ENCODE data around the gene ANKS1A. TPM values are rescaled to one million over a fixed set of nuclear protein-coding genes. Genes with fewer than 3 reads are reported as not detected.

Gene ANKS1A
- total RNA-seq, 3 donors from 2014 or later (not counting 1 experiment from before 2014, with no cell fraction given) = 10.4 to 11.5 (median 10.9) TPM

GRCh38 chr6:35093783-35094182 is 204.7 kb downstream of the ANKS1A start:
- no peaks in the 10 kb centered on the region for H3K27me3 ChIP-seq (ENCODE audit: control insufficient read depth, insufficient read depth, low read length)
- no peaks in the 10 kb centered on the region for H3K36me3 ChIP-seq (ENCODE audit: control insufficient read depth, insufficient read depth, low read length)
- Mint-ChIP-seq H3K27me3 (ENCODE audit: low read depth in 2 of 2) (peaks cover 3 to 6% of the 10 kb centered on the region in 2 donors), H3K4me1 (no peaks in the 10 kb centered on the region), H3K36me3 (no peaks in the 10 kb centered on the region), H3K4me3 (no peak overlapping the region), H3K9me3 (no peaks in the 10 kb centered on the region), H3K27ac (no peak overlapping the region)
- H3K27ac ChIP-seq (ENCODE audit: low read length) = no peak overlapping the region
- no peak overlapping the region for H3K4me3 ChIP-seq (ENCODE audit: low read length)
- TF ChIP-seq CTCF (IDR thresholded peaks at IDR 0.05) = no peak
- 95% methylated on average over 6 of the region's 6 CpGs for WGBS (ENCODE audit: insufficient coverage)
- H3K4me1 ChIP-seq (ENCODE audit: control insufficient read depth, insufficient read depth, low read length) = no peaks in the 10 kb centered on the region
- intact Hi-C loops (cut with micrococcal nuclease) = no loop called here
- ATAC-seq (no peak), DNase-seq (no peak)
- no peaks in the 10 kb centered on the region for H3K9me3 ChIP-seq (ENCODE audit: control insufficient read depth, insufficient read depth, low read length)

- WGBS (ENCODE audit: insufficient coverage) = 95% methylated on average over 4 of the region's 4 CpGs
- H3K36me3 ChIP-seq (ENCODE audit: control insufficient read depth, insufficient read depth, low read length) = no peaks in the 10 kb centered on the region
- Mint-ChIP-seq H3K4me1 (no peaks in the 10 kb centered on the region), H3K9me3 (no peaks in the 10 kb centered on the region), H3K27ac (no peak overlapping the region), H3K27me3 (ENCODE audit: low read depth in 2 of 2) (peaks cover 3 to 6% of the 10 kb centered on the region in 2 donors), H3K36me3 (no peaks in the 10 kb centered on the region), H3K4me3 (no peak overlapping the region)
- H3K27ac ChIP-seq (ENCODE audit: low read length) = no peak overlapping the region
- no peaks in the 10 kb centered on the region for H3K27me3 ChIP-seq (ENCODE audit: control insufficient read depth, insufficient read depth, low read length)
- intact Hi-C loops (cut with micrococcal nuclease) = no loop called here
- no peaks in the 10 kb centered on the region for H3K9me3 ChIP-seq (ENCODE audit: control insufficient read depth, insufficient read depth, low read length)
- no peak for TF ChIP-seq CTCF (IDR thresholded peaks at IDR 0.05)
- ATAC-seq (no peak), DNase-seq (no peak)
- H3K4me3 ChIP-seq (ENCODE audit: low read length) = no peak overlapping the region
- no peaks in the 10 kb centered on the region for H3K4me1 ChIP-seq (ENCODE audit: control insufficient read depth, insufficient read depth, low read length)
Observed at GRCh38 chr6:35094183-35094582, 205.1 kb downstream of the ANKS1A start.

- DNase-seq (no peak), ATAC-seq (no peak)
- Mint-ChIP-seq H3K27me3 (ENCODE audit: low read depth in 2 of 2) (peaks cover 3 to 6% of the 10 kb centered on the region in 2 donors), H3K9me3 (no peaks in the 10 kb centered on the region), H3K4me1 (no peaks in the 10 kb centered on the region), H3K36me3 (no peaks in the 10 kb centered on the region), H3K4me3 (no peak overlapping the region), H3K27ac (no peak overlapping the region)
- Histone ChIP-seq H3K36me3 (ENCODE audit: control insufficient read depth, insufficient read depth, low read length) (no peaks in the 10 kb centered on the region), H3K9me3 (ENCODE audit: control insufficient read depth, insufficient read depth, low read length) (no peaks in the 10 kb centered on the region), H3K27me3 (ENCODE audit: control insufficient read depth, insufficient read depth, low read length) (no peaks in the 10 kb centered on the region), H3K4me3 (ENCODE audit: low read length) (no peak overlapping the region), H3K4me1 (ENCODE audit: control insufficient read depth, insufficient read depth, low read length) (no peaks in the 10 kb centered on the region), H3K27ac (ENCODE audit: low read length) (no peak overlapping the region)
- no peak for TF ChIP-seq CTCF (IDR thresholded peaks at IDR 0.05)
- intact Hi-C loops (cut with micrococcal nuclease) = no loop called here
- 96% methylated on average over 4 of the region's 4 CpGs for WGBS (ENCODE audit: insufficient coverage)
Observed at GRCh38 chr6:35096129-35096862, 207.2 kb downstream of the ANKS1A start.

GRCh38 chr6:35099116-35099515 is 210.1 kb downstream of the ANKS1A start:
- no peak overlapping the region for H3K4me3 ChIP-seq (ENCODE audit: low read length)
- Mint-ChIP-seq H3K27me3 (ENCODE audit: low read depth in 2 of 2) (peaks cover 3 to 10% of the 10 kb centered on the region in 2 donors), H3K4me3 (no peak overlapping the region), H3K27ac (no peak overlapping the region), H3K9me3 (no peaks in the 10 kb centered on the region), H3K36me3 (no peaks in the 10 kb centered on the region), H3K4me1 (no peaks in the 10 kb centered on the region)
- H3K4me1 ChIP-seq (ENCODE audit: control insufficient read depth, insufficient read depth, low read length) = no peaks in the 10 kb centered on the region
- ATAC-seq (no peak), DNase-seq (no peak)
- H3K9me3 ChIP-seq (ENCODE audit: control insufficient read depth, insufficient read depth, low read length) = no peaks in the 10 kb centered on the region
- no peaks in the 10 kb centered on the region for H3K27me3 ChIP-seq (ENCODE audit: control insufficient read depth, insufficient read depth, low read length)
- no peak for TF ChIP-seq CTCF (IDR thresholded peaks at IDR 0.05)
- intact Hi-C loops (cut with micrococcal nuclease) = no loop called here
- no peak overlapping the region for H3K27ac ChIP-seq (ENCODE audit: low read length)
- no peaks in the 10 kb centered on the region for H3K36me3 ChIP-seq (ENCODE audit: control insufficient read depth, insufficient read depth, low read length)
- WGBS (ENCODE audit: insufficient coverage) = 96% methylated on average over 5 of the region's 5 CpGs

Data from natural killer cell (primary cell).